Suppressor macrophage treated with lipopolysaccharide for 4 hours (primary cell): Measurements from ENCODE around the gene SIGLEC8.
"Not testable (repeated sequence)": the region's sequence is repeated elsewhere in the genome, so short reads cannot be mapped to it uniquely, and the experiment has no call there.

Source experiments
- DNase-seq: peaks from one replicate; pipeline ENCODE4 v3.0.0-alpha.2; 2020

SIGLEC8 gene

DNA sequence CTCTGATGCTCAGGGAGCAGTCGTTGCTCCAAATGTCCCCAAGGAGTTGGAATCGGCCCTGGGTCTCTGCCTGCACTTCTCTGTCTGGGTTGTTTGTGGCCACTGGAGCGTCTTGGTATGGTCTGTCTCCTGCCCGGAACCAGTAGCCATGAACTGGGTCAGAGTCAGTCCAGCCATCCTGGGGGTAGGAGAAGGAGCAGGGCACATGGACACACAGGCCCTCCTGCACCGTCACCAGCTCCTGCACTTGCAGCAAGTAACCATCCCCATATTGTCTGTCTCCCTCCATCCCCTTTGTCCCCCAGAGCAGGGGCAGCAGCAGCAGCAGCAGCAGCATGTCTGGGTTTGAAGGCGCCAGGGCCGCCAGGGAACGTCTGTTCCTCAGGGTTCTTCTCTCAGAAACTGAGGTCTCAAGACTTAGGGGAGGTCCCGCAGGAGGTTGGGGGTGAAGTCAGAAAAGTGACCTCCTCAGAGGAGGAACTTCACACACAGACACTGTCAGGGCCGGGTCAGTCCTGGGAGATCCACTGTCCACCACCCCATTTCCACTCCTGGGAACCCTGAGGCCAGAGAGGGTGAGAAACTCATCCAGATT is at the start of gene SIGLEC8:
TSS of gene SIGLEC8 (minus strand) at position 404 of the 595 bp plus-strand sequence. CDS start at position 337, 67 bp downstream.
- DNase-seq: no peak

DNA sequence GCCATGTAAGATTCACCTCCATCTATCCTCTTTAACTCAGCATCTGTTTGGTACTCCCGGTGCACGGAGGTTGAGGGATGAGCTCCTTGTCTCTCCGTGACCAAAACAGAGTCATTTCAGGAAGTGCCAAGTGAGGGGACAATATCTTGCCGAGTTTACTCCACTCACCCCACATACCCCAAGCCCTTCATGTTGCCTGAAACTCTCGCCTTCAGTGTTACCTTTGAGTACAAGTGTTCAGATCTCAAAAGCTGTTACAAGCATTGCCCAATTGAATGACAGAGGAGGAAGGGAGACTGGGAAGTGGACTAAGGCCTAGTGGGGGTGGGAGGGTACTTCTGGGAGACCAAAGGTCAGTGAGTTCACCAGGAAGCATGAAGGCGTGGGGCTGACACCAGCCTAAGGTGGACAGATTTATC is 49.4 kb upstream of the SIGLEC8 start:
- DNase-seq: peak; percentile 75

DNA sequence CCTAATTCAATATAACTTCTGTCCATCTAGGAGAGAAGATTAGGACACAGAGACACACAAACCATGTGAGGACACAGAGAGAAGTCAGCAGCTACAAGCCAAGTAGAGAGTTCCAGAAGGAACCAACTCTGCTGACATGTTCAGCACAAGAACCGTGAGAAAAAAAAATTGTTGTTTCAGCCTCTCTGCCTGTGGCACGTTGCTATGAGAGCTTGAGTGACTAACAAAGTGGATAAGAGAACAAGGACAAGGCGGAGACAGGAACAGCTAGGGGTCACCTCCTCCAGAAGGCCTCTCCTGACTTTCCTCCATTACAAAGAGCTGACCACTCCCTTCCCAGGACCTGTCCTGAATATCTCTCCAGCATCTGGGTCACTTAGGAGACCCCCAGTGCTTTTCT is 48.9 kb upstream of the SIGLEC8 start:
- DNase-seq: peak; percentile 59

DNA sequence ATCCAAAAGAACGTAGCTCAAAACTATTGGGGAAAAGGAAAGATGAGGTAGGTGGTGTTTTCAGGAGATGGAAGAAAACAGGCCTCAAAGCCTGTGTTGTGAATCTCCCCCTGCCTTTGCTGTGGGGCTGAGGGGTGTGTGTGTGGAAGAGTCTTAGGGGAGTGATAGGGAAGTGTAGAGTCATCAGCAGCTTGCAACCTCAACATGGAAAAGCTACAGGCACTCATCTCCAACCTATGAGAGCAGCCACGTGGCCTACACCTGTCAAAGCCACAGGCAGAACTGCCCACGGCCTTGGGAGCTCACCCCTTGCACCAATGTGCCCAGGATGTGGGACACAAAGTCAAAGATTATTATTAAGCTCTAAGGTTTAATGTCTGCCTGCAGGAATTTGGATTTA is 47.6 kb upstream of the SIGLEC8 start:
- DNase-seq: no peak

DNA sequence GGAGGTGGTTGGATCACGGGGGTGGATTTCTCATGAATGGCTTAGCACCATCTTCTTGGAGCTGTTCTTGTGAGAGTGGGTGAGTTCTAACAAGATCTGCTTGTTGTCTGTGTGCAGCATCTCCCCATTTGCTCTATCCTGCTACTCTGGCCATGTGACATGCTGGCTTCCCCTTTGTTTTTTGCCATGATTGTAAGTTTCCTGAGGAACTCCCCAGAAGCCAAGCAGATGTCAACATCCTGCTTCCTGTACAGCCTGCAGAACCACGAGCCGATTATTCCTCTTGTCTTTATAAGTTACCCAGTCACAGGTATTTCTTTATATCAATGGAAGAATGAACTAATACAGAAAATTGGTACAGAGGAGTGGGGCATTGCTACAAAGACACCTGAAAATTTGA is 45.6 kb upstream of the SIGLEC8 start:
- DNase-seq: no peak

DNA sequence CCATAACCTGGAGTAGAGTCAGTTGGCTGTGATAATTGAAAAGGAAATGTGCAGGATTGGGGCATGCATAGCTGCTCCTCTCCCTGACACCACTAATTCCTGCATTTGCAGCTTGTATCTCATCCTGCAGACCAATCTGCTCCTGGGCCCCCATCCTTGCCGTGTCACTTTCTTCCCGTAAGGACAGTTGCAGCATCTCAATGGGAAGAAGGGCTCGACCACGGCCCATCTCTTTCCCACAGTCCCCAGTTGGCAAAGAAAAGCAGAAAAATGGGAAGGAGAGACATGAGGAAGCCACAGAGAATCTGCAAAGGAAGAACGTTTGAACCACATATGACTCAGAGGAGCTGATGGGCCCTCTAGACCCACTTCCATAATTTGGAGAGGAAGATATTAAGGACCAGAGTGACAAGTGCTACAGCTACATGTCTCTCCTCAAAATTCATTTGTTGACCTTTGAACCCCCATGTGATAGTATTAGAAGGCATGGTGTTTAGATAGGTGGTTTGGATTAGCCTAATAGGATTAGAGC is 45.1 kb upstream of the SIGLEC8 start:
- DNase-seq: peak; percentile 72

DNA sequence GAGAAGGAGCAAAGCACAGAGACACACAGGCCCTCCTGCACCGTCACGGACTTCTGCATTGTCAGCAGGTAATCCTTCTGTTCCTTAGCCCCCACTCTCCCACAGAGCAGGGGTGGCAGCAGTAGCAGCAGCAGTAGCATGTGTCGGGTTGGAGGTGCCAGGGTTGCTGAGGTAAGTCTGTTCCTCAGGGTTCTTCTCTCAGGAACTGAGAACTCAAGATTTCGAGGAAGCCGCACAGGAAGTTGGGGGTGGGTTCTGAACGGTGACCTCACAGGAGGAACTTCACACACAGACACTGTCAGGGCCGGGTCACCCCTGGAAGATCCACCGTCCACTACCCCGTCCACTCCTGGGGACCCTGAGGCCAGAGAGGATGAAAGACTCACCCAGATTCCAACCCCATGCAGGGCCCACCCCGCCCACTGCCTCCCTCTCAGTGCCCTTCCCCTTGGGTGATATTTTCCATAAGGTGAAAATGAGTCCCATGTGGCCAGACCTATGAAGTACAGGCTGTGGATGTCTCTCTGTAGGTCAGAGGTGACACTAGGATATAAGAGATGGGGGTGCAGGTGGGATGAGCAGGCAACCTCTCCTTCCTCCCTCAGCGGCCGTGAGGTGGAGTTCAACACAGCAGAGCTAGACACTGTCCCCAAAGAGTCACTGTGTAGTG is 43.5 kb upstream of the SIGLEC8 start, which contains the start of gene SIGLEC12:
TSS of gene SIGLEC12 (minus strand) at position 207 of the 670 bp plus-strand sequence. CDS start at position 140, 67 bp downstream.
- DNase-seq: peak; percentile 81

DNA sequence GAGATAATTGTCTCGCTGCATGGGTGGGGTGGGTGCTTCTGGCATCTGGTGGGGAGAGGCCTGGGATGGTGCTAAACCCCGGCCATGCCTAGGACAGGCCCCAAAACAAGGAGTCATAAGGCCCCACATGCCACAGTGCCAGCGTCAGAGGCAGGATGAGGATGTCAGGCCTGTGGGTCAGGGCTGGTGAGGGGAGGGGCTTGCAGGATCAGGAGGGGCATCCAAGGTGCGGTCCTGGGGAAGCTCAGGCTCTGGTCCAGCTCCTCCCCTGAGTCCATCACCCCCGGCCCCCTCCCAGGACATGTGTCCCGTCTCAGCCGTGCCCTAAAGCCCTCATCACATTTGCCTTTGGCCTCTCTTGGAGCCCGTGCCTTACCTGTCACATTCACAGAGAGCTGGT is 42.7 kb upstream of the SIGLEC8 start:
- not testable (repeated sequence) for DNase-seq

DNA sequence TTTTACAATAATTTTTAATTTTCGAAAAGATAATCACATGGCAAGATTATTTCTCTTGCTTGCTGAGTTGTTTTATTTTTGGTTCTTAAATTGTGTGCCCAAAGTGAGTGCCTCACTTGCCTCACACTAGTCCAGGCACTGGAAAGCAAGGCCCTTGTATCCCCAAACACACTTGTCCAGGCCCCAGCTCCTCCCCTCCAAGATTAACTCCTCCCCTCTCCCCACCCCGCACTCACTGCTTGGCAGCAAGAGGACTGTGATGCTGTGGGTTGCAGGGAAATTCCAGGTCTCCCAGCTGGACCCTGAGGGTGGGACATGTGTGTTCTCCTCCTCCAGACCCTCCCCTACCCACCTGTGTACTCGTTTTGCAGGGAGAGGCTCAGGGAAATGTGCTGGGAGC is 39.4 kb upstream of the SIGLEC8 start:
- no peak for DNase-seq

DNA sequence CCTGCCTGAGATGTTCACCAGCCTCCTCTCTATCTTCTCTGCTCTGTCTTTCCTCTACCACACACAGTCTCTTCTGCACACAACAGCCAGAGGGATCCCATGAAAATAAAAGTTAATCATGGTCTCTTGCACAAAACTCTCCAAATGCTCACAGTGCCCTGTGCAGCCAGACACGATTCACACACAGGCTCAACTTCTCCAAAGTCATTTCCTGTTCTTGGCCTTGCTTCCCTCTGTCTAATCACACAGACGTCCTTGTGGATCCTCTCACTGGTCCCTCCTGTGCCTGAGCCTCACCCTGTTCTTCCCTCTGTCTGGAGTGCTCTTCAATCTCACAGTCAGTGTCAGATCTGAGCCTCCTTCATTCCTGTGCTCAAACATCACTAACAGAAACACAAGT is 35.5 kb upstream of the SIGLEC8 start:
- peak; percentile 59 for DNase-seq

DNA sequence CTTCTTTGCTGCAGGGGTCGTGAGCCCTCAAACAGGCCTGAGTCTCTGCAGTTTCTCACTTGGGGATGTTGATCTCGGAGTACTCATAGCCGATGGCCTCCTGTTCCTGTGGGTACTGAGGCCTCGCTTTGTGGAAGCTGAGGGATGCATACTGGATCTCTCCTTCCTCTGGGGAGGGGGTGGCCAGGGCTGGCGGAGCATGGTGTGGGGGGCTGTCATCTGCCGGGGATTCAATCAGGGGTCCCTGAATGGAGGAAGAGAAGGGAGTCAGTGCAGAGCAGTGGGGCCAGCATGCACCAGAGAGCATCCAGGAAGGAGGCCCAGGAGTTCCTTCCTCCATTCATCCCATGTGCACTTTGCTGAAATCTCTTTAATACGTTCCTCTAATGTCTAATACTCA is 33.3 kb upstream of the SIGLEC8 start:
- DNase-seq: no peak

DNA sequence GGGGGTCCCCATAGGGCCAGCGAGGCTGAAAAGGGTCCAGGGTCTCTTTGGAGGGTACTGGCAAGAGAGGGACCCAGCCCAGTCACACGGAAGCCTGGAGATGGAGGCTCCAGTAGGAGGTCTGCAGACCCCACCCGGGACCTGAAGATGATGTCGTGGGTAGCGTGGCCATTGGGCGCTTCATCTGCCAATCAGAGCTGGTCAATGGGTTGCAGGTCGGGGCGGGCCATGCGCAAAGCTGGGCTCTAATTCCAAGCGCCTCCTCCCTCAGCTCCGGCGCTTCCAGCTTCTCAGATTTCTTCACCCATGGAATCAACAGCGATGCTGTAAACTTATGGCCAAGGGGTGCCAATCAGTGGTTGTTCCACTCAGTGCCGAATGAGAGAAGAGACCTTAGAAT is 32.4 kb upstream of the SIGLEC8 start:
- no peak for DNase-seq

DNA sequence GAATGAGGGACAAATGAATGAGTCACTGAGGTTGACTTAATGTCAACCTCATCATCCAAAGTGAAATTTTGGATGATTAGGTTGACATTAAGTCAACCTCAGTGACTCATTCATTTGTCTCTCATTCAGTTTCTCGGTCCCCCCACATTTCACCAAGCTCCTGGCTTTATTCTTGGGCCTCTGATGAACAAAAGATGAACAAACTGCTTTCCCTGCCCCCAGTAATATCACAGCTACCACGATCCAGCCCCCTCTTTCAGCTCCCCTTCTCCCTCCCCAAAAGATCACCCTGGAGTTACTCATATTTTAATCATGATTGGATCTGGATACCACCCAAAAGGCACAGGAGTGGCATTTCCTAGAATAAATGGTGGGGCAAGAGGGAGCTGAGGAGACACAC is 30.9 kb upstream of the SIGLEC8 start:
- no peak for DNase-seq

DNA sequence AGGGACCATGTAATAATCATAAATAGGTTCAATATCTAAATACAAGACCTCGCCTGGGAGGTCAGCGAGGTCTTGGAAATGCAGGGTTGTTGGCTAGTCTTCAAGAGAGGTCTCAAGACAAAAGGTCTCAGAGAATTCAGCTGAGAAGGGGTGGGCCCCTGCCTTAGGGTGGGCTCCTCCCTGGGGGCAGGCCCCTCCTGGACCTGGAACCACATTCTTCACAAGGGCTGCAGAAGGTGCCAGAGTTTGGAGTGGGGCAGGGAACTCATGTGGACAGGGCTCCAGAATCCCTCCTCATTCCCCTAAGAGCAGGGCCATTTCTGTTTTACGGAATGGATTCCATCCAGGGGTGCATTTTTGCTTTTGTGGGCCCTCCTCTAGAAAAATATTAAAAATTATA is 30.2 kb upstream of the SIGLEC8 start:
- DNase-seq: no peak

DNA sequence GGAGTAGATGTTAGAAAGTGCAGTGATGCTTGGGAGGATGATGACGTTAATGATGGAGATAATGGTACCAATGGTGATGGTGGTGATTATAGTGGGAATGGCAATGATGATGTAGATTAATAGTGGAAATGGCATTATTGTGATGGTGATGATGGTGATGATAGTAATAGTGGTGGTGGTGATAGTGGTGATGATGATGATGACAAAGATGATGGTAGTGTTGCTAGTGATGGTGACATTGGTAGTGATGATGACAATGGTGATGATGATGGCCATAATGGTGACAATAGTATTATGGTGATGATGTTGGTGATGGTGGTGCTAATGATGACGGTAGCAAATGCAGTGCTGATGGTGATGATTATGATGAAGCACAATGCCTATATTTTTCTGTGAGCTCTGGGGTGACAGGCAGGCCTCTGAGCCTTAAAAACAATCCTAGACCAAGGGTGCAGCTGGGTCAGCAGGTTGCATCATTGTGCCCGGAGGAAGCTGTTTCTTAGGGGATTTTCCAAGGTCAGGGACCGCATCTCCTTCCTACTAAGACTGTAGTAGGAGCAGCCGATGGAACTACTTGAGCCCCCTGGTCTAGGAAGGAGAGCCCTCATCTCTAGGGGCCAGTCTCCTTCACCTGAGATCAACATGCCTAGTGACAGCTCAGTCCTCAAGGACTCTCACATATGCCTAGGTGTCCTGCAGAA is 27.9 kb upstream of the SIGLEC8 start:
- DNase-seq: no peak

DNA sequence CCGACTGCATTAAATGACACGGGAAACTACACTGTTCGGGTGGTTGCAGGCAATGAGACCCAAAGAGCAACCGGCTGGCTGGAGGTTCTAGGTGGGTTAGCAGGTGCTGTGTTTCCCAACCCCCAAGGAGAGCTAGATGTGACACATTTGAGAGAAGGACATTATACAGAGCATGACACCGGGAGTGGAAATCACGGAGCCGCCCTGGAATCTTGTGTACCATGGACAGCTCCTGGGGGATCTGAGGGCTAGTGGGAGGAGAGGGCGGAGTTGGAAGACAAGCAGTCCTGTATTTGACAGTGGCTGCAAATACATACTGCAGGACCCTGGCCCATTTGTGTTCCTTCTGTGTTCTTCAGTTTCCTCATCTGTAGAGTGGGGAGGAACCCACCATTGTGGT is 22.3 kb upstream of the SIGLEC8 start:
- no peak for DNase-seq

DNA sequence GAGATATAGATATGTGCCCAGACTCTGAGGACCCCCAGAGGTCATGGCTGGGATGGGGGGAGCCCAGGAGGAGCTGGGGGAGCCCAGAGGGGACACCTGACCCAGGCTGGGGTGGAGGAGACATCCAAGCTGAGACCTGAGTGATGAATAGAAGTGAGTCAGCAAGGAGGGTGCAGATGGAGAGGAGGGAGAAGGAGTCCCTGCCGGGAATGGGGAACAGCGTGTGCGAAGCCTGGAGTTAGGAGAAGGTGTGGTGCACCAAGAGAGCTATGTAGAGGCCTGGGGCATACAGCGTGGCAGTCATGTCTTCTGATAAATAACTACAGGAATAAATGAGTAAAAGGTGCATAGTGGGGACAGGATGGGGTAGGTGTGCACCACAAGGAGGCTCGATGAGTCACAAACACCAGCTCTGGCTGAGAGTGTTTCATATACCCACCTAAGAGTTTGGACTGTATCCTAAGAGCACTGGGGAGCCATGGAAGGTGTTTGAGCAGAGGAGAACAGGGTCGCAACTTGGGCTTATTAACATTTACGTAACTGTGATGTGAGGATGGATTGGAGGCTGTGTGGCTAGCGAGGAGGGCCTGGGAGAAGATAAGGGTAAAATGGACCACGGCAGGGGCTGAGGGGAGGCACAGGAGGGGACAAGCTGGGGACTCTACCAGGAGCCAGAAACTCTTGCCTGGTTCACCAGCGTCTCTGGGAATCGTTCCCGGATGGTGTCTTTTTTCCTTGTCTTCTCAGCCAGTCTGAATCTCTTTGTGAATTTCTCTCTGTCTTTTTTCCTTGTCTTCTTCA is 21.5 kb upstream of the SIGLEC8 start:
- DNase-seq: no peak

DNA sequence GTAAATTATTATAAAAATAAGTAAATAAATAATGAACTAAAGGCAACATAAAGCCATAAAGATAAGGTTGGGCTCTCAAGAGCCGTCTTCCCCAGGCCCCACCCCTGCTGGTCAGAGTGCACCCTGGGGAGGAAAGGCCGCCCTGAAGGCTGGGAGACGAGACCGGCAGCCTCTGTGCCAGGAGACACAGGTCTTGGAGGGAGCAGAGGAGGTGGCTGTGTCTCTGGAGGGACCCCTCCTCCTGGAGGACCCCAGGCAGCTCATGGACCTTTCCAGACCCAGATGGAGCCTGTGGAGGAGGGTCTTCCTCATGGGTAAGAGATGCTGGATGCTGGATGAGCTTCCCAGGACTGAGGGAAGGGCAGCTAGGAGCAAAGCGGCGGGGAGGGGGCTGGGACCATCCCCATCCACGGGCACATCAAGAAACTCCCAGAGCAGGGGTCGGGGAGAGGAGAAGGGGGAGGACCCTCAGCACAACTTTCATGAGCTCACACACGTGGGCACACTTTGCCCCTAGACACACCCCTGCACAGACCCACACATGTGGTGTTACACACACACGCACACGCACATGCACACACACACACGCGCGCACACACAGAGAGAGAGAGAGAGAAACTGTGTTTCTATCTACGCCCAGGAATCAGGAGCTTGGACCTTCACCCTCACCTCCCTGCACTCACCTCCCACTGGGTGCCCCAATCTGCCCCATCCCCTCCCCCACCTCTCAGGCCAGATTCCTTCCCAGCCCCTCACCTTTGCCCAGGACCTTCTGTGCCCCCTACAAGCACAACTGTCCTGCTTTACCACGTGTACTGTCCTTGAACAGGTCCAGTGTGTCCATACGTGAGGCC is 20.4 kb upstream of the SIGLEC8 start, which contains the start of gene CEACAM18:
TSS of gene CEACAM18 (plus strand) at position 159 of the 854 bp plus-strand sequence.
- no peak for DNase-seq

DNA sequence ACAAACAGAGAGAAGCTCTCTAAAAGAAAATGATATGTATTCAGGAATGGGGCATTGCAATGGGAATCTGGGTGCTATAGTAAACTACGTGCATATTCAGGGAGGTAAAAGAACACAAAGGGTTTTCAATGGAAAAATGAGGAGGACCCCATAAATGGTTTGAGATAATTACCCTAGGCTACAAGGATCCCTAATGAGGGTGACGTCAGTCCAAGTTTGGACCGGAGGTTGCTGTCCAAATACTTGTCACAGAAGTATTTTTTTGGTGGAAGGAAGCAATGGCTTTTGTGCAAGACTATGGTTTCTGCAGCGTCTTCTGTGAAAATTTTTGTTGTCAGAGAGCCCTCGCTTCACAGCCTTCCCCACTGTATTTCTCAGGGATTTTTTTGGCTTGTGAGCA is 19.1 kb upstream of the SIGLEC8 start:
- no peak for DNase-seq

DNA sequence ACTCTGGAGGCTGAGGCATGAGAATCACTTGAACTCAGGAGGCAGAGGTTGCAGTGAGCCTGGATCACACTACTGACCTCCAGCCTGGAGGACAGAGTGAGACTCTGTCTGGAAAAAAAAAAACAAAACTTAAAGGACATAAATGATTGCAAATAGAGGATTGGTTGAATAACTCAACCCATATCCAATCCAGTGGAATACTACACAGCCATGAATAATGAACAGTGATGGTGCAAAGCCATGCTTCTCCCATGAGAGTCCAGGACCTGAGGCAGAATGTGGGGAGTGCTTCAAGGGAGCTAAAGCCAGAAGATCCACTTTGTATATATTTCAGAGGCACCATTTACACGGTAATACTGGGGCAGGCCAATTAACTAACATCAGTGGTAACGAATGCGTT is 17.9 kb upstream of the SIGLEC8 start:
- no peak for DNase-seq

DNA sequence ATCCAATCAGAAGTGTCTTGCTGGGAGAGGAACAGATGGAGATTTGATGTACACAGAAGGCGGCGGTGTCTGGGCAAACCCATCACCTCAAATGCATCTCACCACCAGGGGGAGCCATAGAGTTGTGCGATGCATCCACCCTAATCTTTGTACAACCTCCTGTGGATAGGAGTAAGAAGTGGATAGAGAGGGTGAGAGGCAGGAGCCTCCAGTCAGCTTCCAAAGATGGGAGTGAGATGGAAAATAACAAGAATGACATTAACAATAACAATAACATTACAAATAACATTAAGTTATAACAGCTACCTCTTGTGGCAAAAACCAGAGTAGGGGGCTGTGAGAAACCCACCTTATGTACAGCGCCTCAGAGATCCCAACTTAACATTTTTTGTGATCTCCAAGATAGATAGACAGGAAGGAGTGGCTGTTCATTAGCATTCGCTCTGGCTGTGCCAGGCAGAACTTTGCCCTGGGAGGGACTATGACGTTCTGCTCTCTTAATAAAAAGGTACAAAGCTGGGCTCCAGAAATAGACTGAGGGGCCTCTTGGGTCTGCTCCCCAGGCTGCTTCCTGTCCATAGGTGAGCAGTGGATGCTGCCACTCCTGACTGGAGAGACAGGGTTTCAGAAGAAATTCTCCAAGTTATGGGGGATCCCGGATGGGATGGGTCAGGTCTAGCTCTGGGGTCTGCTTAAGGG is 14.9 kb upstream of the SIGLEC8 start:
- peak; percentile 89 for DNase-seq
